Endodermal cell (in vitro differentiated cells): Measurements from ENCODE around the gene MYL10. TPM values are rescaled to one million over a fixed set of nuclear protein-coding genes. Genes with fewer than 3 reads are reported as not detected.

ENCODE experiments used
- DNase-seq: peaks from one replicate; pipeline ENCODE4 v3.0.0-alpha.2; 2017
- H3K27ac ChIP-seq: 2 replicates; pipeline ENCODE4 v1.5.1; 2013; ENCODE audit warnings: mild to moderate bottlenecking, low read depth, low read length, moderate library complexity
- H3K27me3 ChIP-seq: 2 replicates; pipeline ENCODE4 v1.6.1; 2013; ENCODE audit warnings: mild to moderate bottlenecking, low read length, moderate library complexity; ENCODE audit not compliant: insufficient read depth, control insufficient read depth, poor library complexity, severe bottlenecking
- H3K36me3 ChIP-seq: 2 replicates; pipeline ENCODE4 v1.7.0; 2013; ENCODE audit warnings: mild to moderate bottlenecking, low read length, moderate library complexity; ENCODE audit not compliant: control insufficient read depth, insufficient read depth
- H3K4me1 ChIP-seq: one replicate; pipeline ENCODE4 v1.7.0; 2013; ENCODE audit warnings: low read length; ENCODE audit not compliant: control insufficient read depth, insufficient read depth
- H3K4me3 ChIP-seq: 2 replicates; pipeline ENCODE4 v1.5.1; 2013; ENCODE audit warnings: mild to moderate bottlenecking, low read length, moderate library complexity
- H3K9ac ChIP-seq: 2 replicates; pipeline ENCODE4 v1.6.1; 2013; ENCODE audit warnings: mild to moderate bottlenecking, low read length, moderate library complexity; ENCODE audit not compliant: poor library complexity, severe bottlenecking; ENCODE audit errors: extremely low read depth
- H3K9me3 ChIP-seq: 2 replicates; pipeline ENCODE4 v1.6.1; 2013; ENCODE audit warnings: mild to moderate bottlenecking, low read length, moderate library complexity; ENCODE audit not compliant: control insufficient read depth
- H3K27ac Mint-ChIP-seq: 2 replicates; pipeline ENCODE4 v1.8.0; 2020; ENCODE audit warnings: mixed read lengths
- H3K27me3 Mint-ChIP-seq: 2 replicates; pipeline ENCODE4 v1.8.0; 2021; ENCODE audit warnings: mild to moderate bottlenecking, mixed read lengths; ENCODE audit not compliant: insufficient read depth
- H3K36me3 Mint-ChIP-seq: 2 replicates; pipeline ENCODE4 v1.8.0; 2020; ENCODE audit warnings: low read depth, mixed read lengths
- H3K4me1 Mint-ChIP-seq: 2 replicates; pipeline ENCODE4 v1.8.0; 2020; ENCODE audit warnings: mixed read lengths
- H3K4me3 Mint-ChIP-seq: 2 replicates; pipeline ENCODE4 v1.8.0; 2020; ENCODE audit warnings: mild to moderate bottlenecking, moderate library complexity, mixed read lengths
- H3K9me3 Mint-ChIP-seq: 2 replicates; pipeline ENCODE4 v1.8.0; 2020; ENCODE audit warnings: mild to moderate bottlenecking, mixed read lengths
- WGBS, 2 experiments: methylation state at CpG; one replicate each; pipeline versions ENCODE4 v1.1.5 to v1.1.7; 2013; ENCODE audit warnings: missing lambda C conversion rate in 2 of 2, mixed read lengths in 1 of 2; ENCODE audit not compliant: insufficient coverage in 1 of 2, insufficient read length in 1 of 2; 5-methylcytosine and 5-hydroxymethylcytosine counted together
- total RNA-seq, 2 donors: library from RNA; stranded (reverse); fragmentation: NEBNext Ultra II Directional in 1 of 2; extraction: Animal tissue kit (Norgen Biotek cat#: 25700) in 1 of 2; gene quantifications; 2 replicates in 1 of 2; 3 replicates in 1 of 2; pipeline ENCODE4 v1.2.1, GENCODE V29; 2021
- TF ChIP-seq, protein P1 (sequence below): fragments of 200-600 bp; sonication (generic); conservative IDR thresholded peaks from 2 replicates; pipeline ENCODE4 v1.5.0; 2021; ENCODE audit warnings: antibody characterized with exemption, mild to moderate bottlenecking

The MYL10 gene
- total RNA-seq, 2 donors from 2014 or later = not detected

DNA sequence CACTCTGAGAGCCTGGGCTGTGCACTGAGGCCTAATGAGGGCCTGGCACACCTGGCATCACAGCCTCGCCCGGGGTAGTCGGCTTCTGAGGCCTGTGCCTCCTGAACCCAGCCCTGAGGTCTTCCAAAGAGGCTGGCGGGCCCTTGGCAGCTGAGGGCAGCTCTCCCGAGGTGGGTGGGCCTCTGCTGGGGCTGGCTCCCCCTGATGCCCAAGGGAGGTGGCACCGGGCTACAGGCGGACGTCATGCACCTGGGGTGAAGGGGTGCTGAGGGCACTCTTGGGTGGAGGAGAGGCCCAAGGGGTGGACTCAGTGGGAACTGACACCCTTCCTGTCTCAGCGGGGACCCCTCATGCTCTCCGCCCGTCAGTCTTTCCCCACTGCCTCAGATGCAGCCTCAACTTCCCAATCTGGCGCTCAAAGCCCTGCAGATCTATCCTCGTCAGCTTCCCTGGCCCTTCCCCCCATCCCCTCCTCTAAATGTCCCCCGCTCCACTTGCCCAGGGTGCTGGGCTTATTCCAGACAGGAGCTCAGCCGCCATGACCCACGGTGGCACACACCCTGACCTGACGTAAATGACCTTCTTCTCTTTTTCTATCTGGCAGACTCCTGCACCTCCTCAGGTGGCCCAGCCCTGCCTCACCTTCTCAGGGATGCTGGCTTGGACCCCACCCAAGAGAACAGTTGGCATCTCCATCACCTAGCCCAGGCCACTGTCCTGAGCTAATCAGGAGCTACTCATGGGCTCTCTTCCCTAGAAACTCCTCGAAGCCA lies 38.2 kb downstream of the MYL10 start:
- TF ChIP-seq, protein P1, sequence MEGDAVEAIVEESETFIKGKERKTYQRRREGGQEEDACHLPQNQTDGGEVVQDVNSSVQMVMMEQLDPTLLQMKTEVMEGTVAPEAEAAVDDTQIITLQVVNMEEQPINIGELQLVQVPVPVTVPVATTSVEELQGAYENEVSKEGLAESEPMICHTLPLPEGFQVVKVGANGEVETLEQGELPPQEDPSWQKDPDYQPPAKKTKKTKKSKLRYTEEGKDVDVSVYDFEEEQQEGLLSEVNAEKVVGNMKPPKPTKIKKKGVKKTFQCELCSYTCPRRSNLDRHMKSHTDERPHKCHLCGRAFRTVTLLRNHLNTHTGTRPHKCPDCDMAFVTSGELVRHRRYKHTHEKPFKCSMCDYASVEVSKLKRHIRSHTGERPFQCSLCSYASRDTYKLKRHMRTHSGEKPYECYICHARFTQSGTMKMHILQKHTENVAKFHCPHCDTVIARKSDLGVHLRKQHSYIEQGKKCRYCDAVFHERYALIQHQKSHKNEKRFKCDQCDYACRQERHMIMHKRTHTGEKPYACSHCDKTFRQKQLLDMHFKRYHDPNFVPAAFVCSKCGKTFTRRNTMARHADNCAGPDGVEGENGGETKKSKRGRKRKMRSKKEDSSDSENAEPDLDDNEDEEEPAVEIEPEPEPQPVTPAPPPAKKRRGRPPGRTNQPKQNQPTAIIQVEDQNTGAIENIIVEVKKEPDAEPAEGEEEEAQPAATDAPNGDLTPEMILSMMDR = no peak
- no peaks in the 10 kb centered on the region for H3K4me1 ChIP-seq
- no peak overlapping the region for H3K4me3 ChIP-seq
- no peak overlapping the region for H3K9ac ChIP-seq
- no peak for DNase-seq
- H3K27ac ChIP-seq = no peak overlapping the region
- Mint-ChIP-seq H3K36me3 (no peaks in the 10 kb centered on the region), H3K27me3 (peaks cover 5% of the 10 kb centered on the region), H3K4me1 (no peaks in the 10 kb centered on the region), H3K9me3 (no peaks in the 10 kb centered on the region), H3K4me3 (no peak overlapping the region), H3K27ac (no peak overlapping the region)
- no peaks in the 10 kb centered on the region for H3K36me3 ChIP-seq
- 93 to 94% methylated on average over 8 to 18 of the region's 18 CpGs for whole genome bisulfite sequencing, 2 experiments
- no peaks in the 10 kb centered on the region for H3K9me3 ChIP-seq
- H3K27me3 ChIP-seq = no peaks in the 10 kb centered on the region

DNA sequence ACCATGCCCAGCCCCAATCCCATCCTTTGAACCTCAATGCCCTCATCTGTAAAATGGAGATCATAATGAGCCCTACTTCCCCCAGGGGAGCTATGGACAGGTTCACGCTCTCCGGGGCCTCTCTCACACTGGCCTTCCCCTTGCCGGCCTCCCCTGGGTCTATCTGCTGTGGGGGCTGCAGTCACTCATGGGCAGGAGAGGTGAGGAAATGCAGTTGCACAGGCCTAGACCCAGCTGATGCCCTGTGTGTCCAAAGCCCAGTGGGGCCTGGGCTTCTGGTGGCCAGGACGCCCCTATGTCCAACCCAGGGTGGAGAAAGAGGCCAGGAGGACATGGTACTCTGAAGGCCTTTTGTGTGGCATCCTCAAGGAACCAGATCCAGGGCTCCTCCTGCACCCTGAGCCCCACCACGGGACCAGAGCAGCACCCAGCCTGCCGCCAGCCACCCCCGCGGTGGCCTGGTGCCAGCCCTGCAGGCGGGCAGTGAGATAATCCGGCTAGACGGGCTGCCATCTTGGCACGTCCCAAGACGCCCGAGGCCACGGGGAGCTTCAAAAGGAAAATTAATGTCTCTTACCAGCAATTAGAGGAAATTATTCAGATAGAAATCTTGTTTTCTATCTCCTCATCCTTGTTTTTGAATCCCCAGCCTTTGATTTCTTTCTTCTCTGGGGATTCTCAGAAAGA lies 39.0 kb downstream of the MYL10 start:
- TF ChIP-seq, protein P1 = no peak
- Histone ChIP-seq H3K36me3 (no peaks in the 10 kb centered on the region), H3K27ac (no peak overlapping the region), H3K4me3 (no peak overlapping the region), H3K9me3 (no peaks in the 10 kb centered on the region), H3K4me1 (no peaks in the 10 kb centered on the region), H3K9ac (no peak overlapping the region), H3K27me3 (no peaks in the 10 kb centered on the region)
- Mint-ChIP-seq H3K27ac (no peak overlapping the region), H3K4me3 (no peak overlapping the region), H3K9me3 (no peaks in the 10 kb centered on the region), H3K27me3 (peaks cover 2% of the 10 kb centered on the region), H3K36me3 (no peaks in the 10 kb centered on the region), H3K4me1 (no peaks in the 10 kb centered on the region)
- no peak for DNase-seq
- WGBS, 2 experiments = 86 to 99% methylated on average over 12 to 15 of the region's 15 CpGs

DNA sequence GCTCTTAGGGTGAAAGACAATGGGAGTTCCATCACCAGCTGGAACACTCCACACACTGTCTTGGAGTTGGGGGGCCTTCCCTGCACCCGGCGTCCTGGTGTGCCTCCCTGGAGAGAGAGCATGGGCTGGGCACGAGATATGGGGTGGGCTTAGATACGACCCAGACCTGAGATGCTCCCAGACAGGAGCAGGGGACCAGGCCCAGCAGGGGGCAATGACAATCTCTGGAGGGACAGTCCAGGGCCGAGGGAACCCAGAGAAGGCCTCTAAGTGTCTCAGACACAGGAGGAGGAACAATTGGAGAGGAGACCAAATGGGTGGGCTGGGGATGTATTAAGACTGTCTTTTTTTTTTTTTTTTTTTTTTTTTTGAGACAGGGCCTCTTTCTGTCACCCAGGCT lies 40.0 kb downstream of the MYL10 start:
- Histone ChIP-seq H3K27ac (no peak overlapping the region), H3K4me3 (no peak overlapping the region), H3K9ac (no peak overlapping the region), H3K9me3 (no peaks in the 10 kb centered on the region), H3K36me3 (no peaks in the 10 kb centered on the region), H3K27me3 (no peaks in the 10 kb centered on the region), H3K4me1 (no peaks in the 10 kb centered on the region)
- 93 to 100% methylated on average over 2 to 5 of the region's 5 CpGs for WGBS, 2 experiments
- DNase-seq = no peak
- Mint-ChIP-seq H3K27ac (no peak overlapping the region), H3K4me1 (no peaks in the 10 kb centered on the region), H3K9me3 (no peaks in the 10 kb centered on the region), H3K4me3 (no peak overlapping the region), H3K36me3 (no peaks in the 10 kb centered on the region), H3K27me3 (no peaks in the 10 kb centered on the region)
- TF ChIP-seq, protein P1 = no peak
